GM23338 (cell line): Measurements from ENCODE around the gene ALOX15.

Experiments used
- TF ChIP-seq, protein P1 (sequence below): IDR thresholded peaks from one replicate; pipeline ENCODE4 v1.6.1; 2018; ENCODE audit warnings: antibody characterized with exemption; ENCODE audit not compliant: unreplicated experiment
- TF ChIP-seq, protein P2 (sequence below), 2 experiments: fragments of 200-600 bp in 1 of 2; sonication (generic) in 1 of 2; conservative IDR thresholded peaks; 2 replicates each; pipeline versions ENCODE4 v1.5.1 to v1.6.1; 2016 to 2017; ENCODE audit warnings: antibody characterized with exemption in 2 of 2, low read depth in 2 of 2, mild to moderate bottlenecking in 2 of 2, moderate library complexity in 1 of 2

DNA sequence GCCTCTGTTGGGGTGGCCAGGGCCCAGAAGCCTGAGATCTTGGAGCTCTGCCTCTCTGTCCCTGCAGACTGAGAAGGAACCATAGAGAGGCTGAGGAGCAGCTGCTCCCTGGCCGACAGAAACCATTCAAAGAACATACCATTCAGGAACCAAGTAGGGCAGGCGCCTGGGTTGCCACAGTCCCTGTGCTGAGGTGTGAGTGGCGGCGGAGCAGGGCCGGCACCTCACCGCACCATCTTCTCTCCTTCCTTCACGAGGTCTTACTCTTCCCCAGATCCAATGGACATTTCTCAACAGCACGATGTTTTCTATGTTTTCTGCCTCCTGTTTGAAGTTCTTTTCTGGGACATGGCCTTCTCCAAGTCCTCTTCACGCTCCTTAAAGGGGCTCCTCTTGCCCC, 22.8 kb upstream of the ALOX15 start:
- TF ChIP-seq, protein P1, sequence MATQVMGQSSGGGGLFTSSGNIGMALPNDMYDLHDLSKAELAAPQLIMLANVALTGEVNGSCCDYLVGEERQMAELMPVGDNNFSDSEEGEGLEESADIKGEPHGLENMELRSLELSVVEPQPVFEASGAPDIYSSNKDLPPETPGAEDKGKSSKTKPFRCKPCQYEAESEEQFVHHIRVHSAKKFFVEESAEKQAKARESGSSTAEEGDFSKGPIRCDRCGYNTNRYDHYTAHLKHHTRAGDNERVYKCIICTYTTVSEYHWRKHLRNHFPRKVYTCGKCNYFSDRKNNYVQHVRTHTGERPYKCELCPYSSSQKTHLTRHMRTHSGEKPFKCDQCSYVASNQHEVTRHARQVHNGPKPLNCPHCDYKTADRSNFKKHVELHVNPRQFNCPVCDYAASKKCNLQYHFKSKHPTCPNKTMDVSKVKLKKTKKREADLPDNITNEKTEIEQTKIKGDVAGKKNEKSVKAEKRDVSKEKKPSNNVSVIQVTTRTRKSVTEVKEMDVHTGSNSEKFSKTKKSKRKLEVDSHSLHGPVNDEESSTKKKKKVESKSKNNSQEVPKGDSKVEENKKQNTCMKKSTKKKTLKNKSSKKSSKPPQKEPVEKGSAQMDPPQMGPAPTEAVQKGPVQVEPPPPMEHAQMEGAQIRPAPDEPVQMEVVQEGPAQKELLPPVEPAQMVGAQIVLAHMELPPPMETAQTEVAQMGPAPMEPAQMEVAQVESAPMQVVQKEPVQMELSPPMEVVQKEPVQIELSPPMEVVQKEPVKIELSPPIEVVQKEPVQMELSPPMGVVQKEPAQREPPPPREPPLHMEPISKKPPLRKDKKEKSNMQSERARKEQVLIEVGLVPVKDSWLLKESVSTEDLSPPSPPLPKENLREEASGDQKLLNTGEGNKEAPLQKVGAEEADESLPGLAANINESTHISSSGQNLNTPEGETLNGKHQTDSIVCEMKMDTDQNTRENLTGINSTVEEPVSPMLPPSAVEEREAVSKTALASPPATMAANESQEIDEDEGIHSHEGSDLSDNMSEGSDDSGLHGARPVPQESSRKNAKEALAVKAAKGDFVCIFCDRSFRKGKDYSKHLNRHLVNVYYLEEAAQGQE = no peak
- TF ChIP-seq, protein P2, sequence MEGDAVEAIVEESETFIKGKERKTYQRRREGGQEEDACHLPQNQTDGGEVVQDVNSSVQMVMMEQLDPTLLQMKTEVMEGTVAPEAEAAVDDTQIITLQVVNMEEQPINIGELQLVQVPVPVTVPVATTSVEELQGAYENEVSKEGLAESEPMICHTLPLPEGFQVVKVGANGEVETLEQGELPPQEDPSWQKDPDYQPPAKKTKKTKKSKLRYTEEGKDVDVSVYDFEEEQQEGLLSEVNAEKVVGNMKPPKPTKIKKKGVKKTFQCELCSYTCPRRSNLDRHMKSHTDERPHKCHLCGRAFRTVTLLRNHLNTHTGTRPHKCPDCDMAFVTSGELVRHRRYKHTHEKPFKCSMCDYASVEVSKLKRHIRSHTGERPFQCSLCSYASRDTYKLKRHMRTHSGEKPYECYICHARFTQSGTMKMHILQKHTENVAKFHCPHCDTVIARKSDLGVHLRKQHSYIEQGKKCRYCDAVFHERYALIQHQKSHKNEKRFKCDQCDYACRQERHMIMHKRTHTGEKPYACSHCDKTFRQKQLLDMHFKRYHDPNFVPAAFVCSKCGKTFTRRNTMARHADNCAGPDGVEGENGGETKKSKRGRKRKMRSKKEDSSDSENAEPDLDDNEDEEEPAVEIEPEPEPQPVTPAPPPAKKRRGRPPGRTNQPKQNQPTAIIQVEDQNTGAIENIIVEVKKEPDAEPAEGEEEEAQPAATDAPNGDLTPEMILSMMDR (conservative IDR thresholded peaks at IDR 0.05; ENCODE audit: low read depth in 2 of 2) = no peak
